ENCODE measurements around the gene APEH.

DNA sequence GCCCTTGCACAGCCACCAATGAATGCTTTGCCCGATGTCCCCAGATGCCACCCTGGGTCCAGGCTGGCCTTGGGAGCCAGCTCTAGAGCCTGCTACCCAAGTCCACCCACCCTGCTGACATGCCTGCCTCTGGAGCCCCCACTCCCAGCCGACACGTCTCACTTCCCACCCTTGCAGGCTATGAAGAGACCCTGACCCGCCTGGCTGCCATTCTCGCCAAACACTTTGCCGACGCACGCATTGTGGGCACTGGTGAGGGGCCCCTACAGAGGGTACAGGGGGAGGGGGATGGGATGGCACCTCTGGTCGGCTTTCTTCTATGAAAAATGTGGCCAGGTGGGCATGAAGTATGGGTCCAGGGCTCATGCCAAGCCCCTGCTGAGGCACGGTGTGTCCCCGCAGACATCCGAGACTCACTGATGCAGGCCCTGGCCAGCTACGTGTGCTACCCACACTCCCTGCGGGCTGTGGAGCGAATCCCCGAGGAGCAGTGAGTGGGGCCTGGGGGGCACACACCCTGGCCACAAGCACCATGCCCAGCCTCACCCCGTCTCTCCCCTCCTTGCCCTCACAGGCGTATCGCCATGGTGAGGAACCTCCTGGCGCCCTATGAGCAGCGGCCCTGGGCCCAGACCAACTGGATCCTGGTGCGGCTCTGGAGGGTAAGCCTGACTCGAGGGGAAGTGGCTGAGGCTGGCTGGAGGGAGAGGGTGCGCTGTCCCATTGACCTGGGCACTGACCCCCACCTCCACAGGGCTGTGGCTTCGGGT lies 39.4 kb downstream of the APEH start:
- TF ChIP-seq POLR2A (IDR thresholded peaks at IDR 0.05), result no peak
- TF ChIP-seq, protein P1, sequence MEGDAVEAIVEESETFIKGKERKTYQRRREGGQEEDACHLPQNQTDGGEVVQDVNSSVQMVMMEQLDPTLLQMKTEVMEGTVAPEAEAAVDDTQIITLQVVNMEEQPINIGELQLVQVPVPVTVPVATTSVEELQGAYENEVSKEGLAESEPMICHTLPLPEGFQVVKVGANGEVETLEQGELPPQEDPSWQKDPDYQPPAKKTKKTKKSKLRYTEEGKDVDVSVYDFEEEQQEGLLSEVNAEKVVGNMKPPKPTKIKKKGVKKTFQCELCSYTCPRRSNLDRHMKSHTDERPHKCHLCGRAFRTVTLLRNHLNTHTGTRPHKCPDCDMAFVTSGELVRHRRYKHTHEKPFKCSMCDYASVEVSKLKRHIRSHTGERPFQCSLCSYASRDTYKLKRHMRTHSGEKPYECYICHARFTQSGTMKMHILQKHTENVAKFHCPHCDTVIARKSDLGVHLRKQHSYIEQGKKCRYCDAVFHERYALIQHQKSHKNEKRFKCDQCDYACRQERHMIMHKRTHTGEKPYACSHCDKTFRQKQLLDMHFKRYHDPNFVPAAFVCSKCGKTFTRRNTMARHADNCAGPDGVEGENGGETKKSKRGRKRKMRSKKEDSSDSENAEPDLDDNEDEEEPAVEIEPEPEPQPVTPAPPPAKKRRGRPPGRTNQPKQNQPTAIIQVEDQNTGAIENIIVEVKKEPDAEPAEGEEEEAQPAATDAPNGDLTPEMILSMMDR (IDR thresholded peaks at IDR 0.05), result no peak

Data from body of pancreas (tissue), 4 donors.